Measurements from ENCODE around the gene SLC43A1.

SLC43A1 gene

GRCh38 chr11:57493507-57494503, 21.7 kb downstream of the SLC43A1 start:
- Histone ChIP-seq H3K27me3 (replicated peaks) (no peaks in the 10 kb centered on the region), H3K4me3 (ENCODE audit: low read depth, low read length) (no peak overlapping the region), H3K27ac (no peak overlapping the region), H3K36me3 (replicated peaks) (no peaks in the 10 kb centered on the region)
- in situ Hi-C loops (cut with HindIII; ENCODE audit: low pct_ligation_motif_present, low sequenced_read_pairs): no loop called here
- TF ChIP-seq, protein P1, sequence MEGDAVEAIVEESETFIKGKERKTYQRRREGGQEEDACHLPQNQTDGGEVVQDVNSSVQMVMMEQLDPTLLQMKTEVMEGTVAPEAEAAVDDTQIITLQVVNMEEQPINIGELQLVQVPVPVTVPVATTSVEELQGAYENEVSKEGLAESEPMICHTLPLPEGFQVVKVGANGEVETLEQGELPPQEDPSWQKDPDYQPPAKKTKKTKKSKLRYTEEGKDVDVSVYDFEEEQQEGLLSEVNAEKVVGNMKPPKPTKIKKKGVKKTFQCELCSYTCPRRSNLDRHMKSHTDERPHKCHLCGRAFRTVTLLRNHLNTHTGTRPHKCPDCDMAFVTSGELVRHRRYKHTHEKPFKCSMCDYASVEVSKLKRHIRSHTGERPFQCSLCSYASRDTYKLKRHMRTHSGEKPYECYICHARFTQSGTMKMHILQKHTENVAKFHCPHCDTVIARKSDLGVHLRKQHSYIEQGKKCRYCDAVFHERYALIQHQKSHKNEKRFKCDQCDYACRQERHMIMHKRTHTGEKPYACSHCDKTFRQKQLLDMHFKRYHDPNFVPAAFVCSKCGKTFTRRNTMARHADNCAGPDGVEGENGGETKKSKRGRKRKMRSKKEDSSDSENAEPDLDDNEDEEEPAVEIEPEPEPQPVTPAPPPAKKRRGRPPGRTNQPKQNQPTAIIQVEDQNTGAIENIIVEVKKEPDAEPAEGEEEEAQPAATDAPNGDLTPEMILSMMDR (IDR thresholded peaks at IDR 0.05; ENCODE audit: low read depth, low read length, missing control alignments): peak; percentile 98
- no peak for DNase-seq

GRCh38 chr11:57491371-57492061, 24.0 kb downstream of the SLC43A1 start:
- Histone ChIP-seq H3K27ac (no peak overlapping the region), H3K27me3 (replicated peaks) (no peaks in the 10 kb centered on the region), H3K4me3 (ENCODE audit: low read depth, low read length) (no peak overlapping the region), H3K36me3 (replicated peaks) (no peaks in the 10 kb centered on the region)
- TF ChIP-seq, protein P1 (IDR thresholded peaks at IDR 0.05; ENCODE audit: low read depth, low read length, missing control alignments): peak; percentile 82
- in situ Hi-C loops (cut with HindIII; ENCODE audit: low pct_ligation_motif_present, low sequenced_read_pairs): no loop called here
- peak; percentile 6 for DNase-seq

DNA sequence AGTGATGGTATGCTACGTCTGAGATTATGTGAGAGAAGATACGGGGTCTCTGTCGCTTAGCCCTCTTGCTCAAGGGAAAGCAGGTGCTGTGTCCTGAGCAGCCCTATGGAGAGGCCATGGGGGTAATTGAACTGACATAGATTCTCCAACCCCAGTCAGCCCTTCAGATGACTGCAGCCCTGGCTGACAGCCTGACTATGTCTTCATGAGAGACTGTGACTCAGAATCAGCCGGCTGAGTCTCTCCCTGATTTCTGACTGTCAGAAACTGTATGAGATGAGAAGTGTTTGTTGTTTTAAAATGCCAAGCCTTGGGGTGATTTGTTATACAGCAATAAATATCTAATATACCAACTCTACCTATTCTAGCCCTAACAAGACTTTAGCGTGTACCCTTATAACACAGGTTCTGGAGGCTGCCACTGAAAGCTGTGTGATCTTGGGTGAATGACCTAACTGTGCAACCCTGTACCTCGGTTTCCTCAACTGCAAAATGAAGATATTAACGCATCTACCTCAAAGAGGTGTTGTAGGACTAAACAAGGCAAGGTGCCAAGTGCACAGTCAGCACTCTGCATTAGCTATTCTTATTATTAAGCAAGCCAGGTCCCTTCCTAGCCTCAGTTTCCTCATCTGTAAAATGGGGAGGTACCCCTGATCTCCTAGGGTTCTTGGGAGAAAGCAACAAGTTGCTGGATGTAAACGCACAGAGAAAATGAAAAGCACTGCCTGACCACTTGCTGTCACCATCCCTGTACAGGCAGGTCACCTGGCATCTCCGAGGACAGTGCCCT, 24.9 kb downstream of the SLC43A1 start:
- no peaks in the 10 kb centered on the region for H3K27me3 ChIP-seq (replicated peaks)
- in situ Hi-C loops (cut with HindIII; ENCODE audit: low pct_ligation_motif_present, low sequenced_read_pairs): no loop called here
- DNase-seq: peak; percentile 34
- H3K4me3 ChIP-seq (ENCODE audit: low read depth, low read length): no peak overlapping the region
- TF ChIP-seq, protein P1 (IDR thresholded peaks at IDR 0.05; ENCODE audit: low read depth, low read length, missing control alignments): no peak
- no peaks in the 10 kb centered on the region for H3K36me3 ChIP-seq (replicated peaks)
- H3K27ac ChIP-seq: no peak overlapping the region

DNA sequence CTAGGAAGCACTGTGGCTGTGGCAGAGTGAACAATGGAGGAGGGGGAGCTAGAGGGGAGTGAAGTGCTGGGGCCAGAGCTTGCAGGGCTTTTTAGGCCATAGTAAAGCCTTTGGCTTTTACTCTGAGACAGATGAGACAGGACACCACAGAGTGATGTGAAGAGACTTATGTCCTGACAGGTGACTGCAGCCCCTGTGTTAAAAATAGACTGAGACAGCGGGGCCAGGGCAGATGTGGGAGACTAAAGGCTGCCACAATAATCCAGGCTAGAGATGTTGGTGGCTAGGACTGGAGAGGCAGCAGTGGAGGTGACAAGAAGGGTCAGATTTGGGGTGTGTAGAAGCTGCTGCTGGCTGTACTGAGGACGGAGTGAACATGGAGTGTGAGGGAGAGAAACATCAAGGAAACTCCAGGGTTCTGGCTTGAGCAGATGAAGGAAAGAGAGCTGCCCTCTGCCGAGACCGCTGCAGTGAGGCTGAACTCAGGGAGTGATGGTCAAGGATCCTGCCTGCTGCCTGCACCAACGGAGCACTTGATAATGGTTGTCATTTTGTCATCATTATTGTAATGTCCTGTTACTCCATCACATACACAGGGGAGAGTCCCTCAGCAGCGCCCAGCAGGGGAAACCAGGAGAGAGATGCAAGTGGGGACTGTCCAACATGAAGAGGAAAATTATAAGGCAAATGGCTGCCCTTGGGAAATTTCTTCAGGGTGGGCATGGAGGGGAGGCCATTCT, 27.4 kb downstream of the SLC43A1 start:
- H3K27ac ChIP-seq: no peak overlapping the region
- in situ Hi-C loops (cut with HindIII; ENCODE audit: low pct_ligation_motif_present, low sequenced_read_pairs): no loop called here

More for the DNA sequence above, 27.4 kb downstream of the SLC43A1 start:
- Histone ChIP-seq H3K27me3 (replicated peaks) (no peaks in the 10 kb centered on the region), H3K4me3 (ENCODE audit: low read depth, low read length) (no peak overlapping the region), H3K36me3 (replicated peaks) (no peaks in the 10 kb centered on the region)
- TF ChIP-seq, protein P1 (IDR thresholded peaks at IDR 0.05; ENCODE audit: low read depth, low read length, missing control alignments): no peak
- DNase-seq: no peak
